Measurements from ENCODE around the gene TUBG2. TPM values are rescaled to one million over a fixed set of nuclear protein-coding genes. Genes with fewer than 3 reads are reported as not detected.

The TUBG2 gene
- total RNA-seq, 1 experiment from 2014 or later = 26.7 TPM

DNA sequence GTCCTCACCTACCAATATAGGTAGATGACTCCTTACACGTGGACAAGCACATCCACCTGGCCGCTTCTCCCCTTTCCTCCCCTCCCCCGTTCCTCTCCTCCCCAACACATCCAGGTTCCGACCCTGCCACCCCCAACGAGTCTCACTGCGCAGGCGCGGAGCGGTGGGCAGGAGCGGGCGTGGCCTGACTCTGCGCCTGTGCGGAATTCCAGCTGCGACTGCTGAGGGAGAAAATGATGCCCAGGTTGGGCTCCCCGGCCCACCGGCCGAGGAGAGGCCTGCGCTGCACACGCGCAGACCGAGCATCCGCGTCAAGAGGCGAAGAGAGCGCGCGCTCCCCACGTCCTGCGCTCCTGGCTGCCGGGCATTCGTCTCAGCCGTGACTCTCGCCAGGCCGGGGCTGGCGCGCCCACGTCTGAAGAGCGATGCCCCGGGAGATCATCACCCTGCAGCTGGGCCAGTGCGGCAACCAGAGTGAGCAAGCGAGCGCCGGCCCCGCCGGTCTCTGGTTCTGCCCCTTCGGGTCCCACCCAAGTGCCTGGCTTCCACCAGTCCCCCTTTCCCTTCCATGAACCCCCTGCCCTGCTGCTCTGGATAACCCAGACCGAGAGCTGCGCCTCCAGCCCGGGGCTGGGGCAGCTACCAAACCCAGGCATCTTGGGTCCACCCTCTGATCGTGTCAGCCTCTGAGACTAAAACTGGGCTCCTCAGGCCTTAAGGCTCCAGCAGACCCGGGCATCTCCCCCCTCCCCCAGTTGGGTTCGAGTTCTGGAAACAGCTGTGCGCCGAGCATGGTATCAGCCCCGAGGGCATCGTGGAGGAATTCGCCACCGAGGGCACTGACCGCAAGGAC is at the start of gene TUBG2 (continued):
- TF ChIP-seq, protein P1, sequence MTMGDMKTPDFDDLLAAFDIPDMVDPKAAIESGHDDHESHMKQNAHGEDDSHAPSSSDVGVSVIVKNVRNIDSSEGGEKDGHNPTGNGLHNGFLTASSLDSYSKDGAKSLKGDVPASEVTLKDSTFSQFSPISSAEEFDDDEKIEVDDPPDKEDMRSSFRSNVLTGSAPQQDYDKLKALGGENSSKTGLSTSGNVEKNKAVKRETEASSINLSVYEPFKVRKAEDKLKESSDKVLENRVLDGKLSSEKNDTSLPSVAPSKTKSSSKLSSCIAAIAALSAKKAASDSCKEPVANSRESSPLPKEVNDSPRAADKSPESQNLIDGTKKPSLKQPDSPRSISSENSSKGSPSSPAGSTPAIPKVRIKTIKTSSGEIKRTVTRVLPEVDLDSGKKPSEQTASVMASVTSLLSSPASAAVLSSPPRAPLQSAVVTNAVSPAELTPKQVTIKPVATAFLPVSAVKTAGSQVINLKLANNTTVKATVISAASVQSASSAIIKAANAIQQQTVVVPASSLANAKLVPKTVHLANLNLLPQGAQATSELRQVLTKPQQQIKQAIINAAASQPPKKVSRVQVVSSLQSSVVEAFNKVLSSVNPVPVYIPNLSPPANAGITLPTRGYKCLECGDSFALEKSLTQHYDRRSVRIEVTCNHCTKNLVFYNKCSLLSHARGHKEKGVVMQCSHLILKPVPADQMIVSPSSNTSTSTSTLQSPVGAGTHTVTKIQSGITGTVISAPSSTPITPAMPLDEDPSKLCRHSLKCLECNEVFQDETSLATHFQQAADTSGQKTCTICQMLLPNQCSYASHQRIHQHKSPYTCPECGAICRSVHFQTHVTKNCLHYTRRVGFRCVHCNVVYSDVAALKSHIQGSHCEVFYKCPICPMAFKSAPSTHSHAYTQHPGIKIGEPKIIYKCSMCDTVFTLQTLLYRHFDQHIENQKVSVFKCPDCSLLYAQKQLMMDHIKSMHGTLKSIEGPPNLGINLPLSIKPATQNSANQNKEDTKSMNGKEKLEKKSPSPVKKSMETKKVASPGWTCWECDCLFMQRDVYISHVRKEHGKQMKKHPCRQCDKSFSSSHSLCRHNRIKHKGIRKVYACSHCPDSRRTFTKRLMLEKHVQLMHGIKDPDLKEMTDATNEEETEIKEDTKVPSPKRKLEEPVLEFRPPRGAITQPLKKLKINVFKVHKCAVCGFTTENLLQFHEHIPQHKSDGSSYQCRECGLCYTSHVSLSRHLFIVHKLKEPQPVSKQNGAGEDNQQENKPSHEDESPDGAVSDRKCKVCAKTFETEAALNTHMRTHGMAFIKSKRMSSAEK (CRISPR knock-in tag; IDR thresholded peaks at IDR 0.05; ENCODE audit: borderline replicate concordance) = no peak
- TF ChIP-seq ETV6 (CRISPR knock-in tag; IDR thresholded peaks at IDR 0.05) = peak; percentile 88
- TF ChIP-seq ZNF121 (CRISPR knock-in tag; IDR thresholded peaks at IDR 0.05) = peak; percentile 73
- TF ChIP-seq RORB (CRISPR knock-in tag; IDR thresholded peaks at IDR 0.05) = no peak
- no peak for TF ChIP-seq MXD4 (CRISPR knock-in tag; IDR thresholded peaks at IDR 0.05; ENCODE audit: borderline replicate concordance)
- peak; percentile 34; the same call in 1 of the 2 replicates for TF ChIP-seq FOXK1 (CRISPR knock-in tag; IDR thresholded peaks at IDR 0.05)
- TF ChIP-seq TEAD4 (CRISPR knock-in tag; IDR thresholded peaks at IDR 0.05) = no peak
- TF ChIP-seq SMAD3 (CRISPR knock-in tag; IDR thresholded peaks at IDR 0.05; ENCODE audit: borderline replicate concordance) = peak; percentile 89
- TF ChIP-seq NR2C2 (CRISPR knock-in tag; IDR thresholded peaks at IDR 0.05) = no peak
- TF ChIP-seq, protein P2, sequence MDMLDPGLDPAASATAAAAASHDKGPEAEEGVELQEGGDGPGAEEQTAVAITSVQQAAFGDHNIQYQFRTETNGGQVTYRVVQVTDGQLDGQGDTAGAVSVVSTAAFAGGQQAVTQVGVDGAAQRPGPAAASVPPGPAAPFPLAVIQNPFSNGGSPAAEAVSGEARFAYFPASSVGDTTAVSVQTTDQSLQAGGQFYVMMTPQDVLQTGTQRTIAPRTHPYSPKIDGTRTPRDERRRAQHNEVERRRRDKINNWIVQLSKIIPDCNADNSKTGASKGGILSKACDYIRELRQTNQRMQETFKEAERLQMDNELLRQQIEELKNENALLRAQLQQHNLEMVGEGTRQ (CRISPR knock-in tag; IDR thresholded peaks at IDR 0.05) = no peak
- TF ChIP-seq, protein P3, sequence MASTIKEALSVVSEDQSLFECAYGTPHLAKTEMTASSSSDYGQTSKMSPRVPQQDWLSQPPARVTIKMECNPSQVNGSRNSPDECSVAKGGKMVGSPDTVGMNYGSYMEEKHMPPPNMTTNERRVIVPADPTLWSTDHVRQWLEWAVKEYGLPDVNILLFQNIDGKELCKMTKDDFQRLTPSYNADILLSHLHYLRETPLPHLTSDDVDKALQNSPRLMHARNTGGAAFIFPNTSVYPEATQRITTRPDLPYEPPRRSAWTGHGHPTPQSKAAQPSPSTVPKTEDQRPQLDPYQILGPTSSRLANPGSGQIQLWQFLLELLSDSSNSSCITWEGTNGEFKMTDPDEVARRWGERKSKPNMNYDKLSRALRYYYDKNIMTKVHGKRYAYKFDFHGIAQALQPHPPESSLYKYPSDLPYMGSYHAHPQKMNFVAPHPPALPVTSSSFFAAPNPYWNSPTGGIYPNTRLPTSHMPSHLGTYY (CRISPR knock-in tag; IDR thresholded peaks at IDR 0.05) = no peak
- TF ChIP-seq NFYB (CRISPR knock-in tag; conservative IDR thresholded peaks at IDR 0.05; ENCODE audit: low read depth) = no peak
- no peak for TF ChIP-seq GTF2I (CRISPR knock-in tag; conservative IDR thresholded peaks at IDR 0.05)
- TF ChIP-seq, protein P4, sequence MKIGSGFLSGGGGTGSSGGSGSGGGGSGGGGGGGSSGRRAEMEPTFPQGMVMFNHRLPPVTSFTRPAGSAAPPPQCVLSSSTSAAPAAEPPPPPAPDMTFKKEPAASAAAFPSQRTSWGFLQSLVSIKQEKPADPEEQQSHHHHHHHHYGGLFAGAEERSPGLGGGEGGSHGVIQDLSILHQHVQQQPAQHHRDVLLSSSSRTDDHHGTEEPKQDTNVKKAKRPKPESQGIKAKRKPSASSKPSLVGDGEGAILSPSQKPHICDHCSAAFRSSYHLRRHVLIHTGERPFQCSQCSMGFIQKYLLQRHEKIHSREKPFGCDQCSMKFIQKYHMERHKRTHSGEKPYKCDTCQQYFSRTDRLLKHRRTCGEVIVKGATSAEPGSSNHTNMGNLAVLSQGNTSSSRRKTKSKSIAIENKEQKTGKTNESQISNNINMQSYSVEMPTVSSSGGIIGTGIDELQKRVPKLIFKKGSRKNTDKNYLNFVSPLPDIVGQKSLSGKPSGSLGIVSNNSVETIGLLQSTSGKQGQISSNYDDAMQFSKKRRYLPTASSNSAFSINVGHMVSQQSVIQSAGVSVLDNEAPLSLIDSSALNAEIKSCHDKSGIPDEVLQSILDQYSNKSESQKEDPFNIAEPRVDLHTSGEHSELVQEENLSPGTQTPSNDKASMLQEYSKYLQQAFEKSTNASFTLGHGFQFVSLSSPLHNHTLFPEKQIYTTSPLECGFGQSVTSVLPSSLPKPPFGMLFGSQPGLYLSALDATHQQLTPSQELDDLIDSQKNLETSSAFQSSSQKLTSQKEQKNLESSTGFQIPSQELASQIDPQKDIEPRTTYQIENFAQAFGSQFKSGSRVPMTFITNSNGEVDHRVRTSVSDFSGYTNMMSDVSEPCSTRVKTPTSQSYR (CRISPR knock-in tag; IDR thresholded peaks at IDR 0.05) = no peak
- no peak for TF ChIP-seq NFATC4 (CRISPR knock-in tag; IDR thresholded peaks at IDR 0.05)
- TF ChIP-seq, protein P5, sequence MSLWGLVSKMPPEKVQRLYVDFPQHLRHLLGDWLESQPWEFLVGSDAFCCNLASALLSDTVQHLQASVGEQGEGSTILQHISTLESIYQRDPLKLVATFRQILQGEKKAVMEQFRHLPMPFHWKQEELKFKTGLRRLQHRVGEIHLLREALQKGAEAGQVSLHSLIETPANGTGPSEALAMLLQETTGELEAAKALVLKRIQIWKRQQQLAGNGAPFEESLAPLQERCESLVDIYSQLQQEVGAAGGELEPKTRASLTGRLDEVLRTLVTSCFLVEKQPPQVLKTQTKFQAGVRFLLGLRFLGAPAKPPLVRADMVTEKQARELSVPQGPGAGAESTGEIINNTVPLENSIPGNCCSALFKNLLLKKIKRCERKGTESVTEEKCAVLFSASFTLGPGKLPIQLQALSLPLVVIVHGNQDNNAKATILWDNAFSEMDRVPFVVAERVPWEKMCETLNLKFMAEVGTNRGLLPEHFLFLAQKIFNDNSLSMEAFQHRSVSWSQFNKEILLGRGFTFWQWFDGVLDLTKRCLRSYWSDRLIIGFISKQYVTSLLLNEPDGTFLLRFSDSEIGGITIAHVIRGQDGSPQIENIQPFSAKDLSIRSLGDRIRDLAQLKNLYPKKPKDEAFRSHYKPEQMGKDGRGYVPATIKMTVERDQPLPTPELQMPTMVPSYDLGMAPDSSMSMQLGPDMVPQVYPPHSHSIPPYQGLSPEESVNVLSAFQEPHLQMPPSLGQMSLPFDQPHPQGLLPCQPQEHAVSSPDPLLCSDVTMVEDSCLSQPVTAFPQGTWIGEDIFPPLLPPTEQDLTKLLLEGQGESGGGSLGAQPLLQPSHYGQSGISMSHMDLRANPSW (CRISPR knock-in tag; conservative IDR thresholded peaks at IDR 0.05; ENCODE audit: low read depth) = no peak
- no peak for TF ChIP-seq SOX15 (CRISPR knock-in tag; IDR thresholded peaks at IDR 0.05)
- TF ChIP-seq SP1 (CRISPR knock-in tag; conservative IDR thresholded peaks at IDR 0.05) = peak; percentile 65
- TF ChIP-seq, protein P6, sequence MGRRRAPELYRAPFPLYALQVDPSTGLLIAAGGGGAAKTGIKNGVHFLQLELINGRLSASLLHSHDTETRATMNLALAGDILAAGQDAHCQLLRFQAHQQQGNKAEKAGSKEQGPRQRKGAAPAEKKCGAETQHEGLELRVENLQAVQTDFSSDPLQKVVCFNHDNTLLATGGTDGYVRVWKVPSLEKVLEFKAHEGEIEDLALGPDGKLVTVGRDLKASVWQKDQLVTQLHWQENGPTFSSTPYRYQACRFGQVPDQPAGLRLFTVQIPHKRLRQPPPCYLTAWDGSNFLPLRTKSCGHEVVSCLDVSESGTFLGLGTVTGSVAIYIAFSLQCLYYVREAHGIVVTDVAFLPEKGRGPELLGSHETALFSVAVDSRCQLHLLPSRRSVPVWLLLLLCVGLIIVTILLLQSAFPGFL (CRISPR knock-in tag; IDR thresholded peaks at IDR 0.05; ENCODE audit: borderline replicate concordance) = no peak
- no peak for TF ChIP-seq ZNF317 (CRISPR knock-in tag; IDR thresholded peaks at IDR 0.05; ENCODE audit: borderline replicate concordance, low read depth)
- TF ChIP-seq, protein P7, sequence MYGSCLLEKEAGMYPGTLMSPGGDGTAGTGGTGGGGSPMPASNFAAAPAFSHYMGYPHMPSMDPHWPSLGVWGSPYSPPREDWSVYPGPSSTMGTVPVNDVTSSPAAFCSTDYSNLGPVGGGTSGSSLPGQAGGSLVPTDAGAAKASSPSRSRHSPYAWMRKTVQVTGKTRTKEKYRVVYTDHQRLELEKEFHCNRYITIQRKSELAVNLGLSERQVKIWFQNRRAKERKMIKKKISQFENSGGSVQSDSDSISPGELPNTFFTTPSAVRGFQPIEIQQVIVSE (CRISPR knock-in tag; IDR thresholded peaks at IDR 0.05; ENCODE audit: borderline replicate concordance) = no peak
- TF ChIP-seq, protein P8, sequence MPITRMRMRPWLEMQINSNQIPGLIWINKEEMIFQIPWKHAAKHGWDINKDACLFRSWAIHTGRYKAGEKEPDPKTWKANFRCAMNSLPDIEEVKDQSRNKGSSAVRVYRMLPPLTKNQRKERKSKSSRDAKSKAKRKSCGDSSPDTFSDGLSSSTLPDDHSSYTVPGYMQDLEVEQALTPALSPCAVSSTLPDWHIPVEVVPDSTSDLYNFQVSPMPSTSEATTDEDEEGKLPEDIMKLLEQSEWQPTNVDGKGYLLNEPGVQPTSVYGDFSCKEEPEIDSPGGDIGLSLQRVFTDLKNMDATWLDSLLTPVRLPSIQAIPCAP (CRISPR knock-in tag; IDR thresholded peaks at IDR 0.05) = 0 out of 2 replicates have a peak, but pooled peaks have one; percentile 43
- TF ChIP-seq, protein P9, sequence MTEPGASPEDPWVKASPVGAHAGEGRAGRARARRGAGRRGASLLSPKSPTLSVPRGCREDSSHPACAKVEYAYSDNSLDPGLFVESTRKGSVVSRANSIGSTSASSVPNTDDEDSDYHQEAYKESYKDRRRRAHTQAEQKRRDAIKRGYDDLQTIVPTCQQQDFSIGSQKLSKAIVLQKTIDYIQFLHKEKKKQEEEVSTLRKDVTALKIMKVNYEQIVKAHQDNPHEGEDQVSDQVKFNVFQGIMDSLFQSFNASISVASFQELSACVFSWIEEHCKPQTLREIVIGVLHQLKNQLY (CRISPR knock-in tag; IDR thresholded peaks at IDR 0.05) = no peak

Measured in WTC11 (cell line).